Activated CD8-positive, alpha-beta T cell treated with anti-CD3 and anti-CD28 coated beads, Interleukin-2, amount 10 ng/mL, durations not matched to agents 7 days and 5 days (primary cell): ENCODE data around the gene PARP8. TPM values are rescaled to one million over a fixed set of nuclear protein-coding genes. Genes with fewer than 3 reads are reported as not detected.

ENCODE experiments used
- ATAC-seq: fragments of 150-1000 bp; cut with Tn5 transposase; one replicate; pipeline ENCODE4 v1.10.0; 2021; ENCODE audit warnings: moderate library complexity
- CTCF ChIA-PET: fragments of 350-600 bp; sonication (Branson Sonifier 250); formaldehyde crosslinking; loops from one replicate; lab custom pipeline; 2021; ENCODE audit warnings: antibody characterized with exemption; lab: Charles Lee
- POLR2A ChIA-PET: fragments of 350-600 bp; sonication (Branson Sonifier 250); formaldehyde crosslinking; loops from one replicate; lab custom pipeline; 2021; ENCODE audit warnings: antibody characterized with exemption; lab: Charles Lee
- DNase-seq: peaks from one replicate; pipeline ENCODE4 v3.0.0-alpha.2; 2020
- H3K27ac Mint-ChIP-seq: one replicate; pipeline ENCODE4 v1.8.0; 2021; ENCODE audit warnings: mild to moderate bottlenecking, mixed read lengths
- H3K27me3 Mint-ChIP-seq: one replicate; pipeline ENCODE4 v1.8.0; 2021; ENCODE audit warnings: low read depth, mixed read lengths
- H3K36me3 Mint-ChIP-seq: one replicate; pipeline ENCODE4 v1.8.0; 2021; ENCODE audit warnings: low read depth, mixed read lengths
- H3K4me1 Mint-ChIP-seq: one replicate; pipeline ENCODE4 v1.8.0; 2021; ENCODE audit warnings: low read depth, mixed read lengths
- H3K4me3 Mint-ChIP-seq: one replicate; pipeline ENCODE4 v1.8.0; 2021; ENCODE audit warnings: mild to moderate bottlenecking, mixed read lengths
- H3K9me3 Mint-ChIP-seq: one replicate; pipeline ENCODE4 v1.8.0; 2022; ENCODE audit warnings: mixed read lengths; ENCODE audit not compliant: insufficient read depth
- total RNA-seq, 2 experiments: library from RNA; stranded (reverse); gene quantifications; one replicate each; pipeline ENCODE4 v1.2.3, GENCODE V29; 2021

PARP8 gene
- total RNA-seq, 2 experiments from 2014 or later = 78.5 to 80.0 TPM

- Mint-ChIP-seq H3K36me3 (peaks cover 21% of the 10 kb centered on the region), H3K4me3 (peak overlapping the region; percentile 66), H3K27me3 (no peaks in the 10 kb centered on the region), H3K4me1 (peaks cover 70% of the 10 kb centered on the region), H3K9me3 (no peaks in the 10 kb centered on the region), H3K27ac (peak overlapping the region; percentile 83)
- DNase-seq = peak; percentile 81
- peak; percentile 98 for ATAC-seq
- CTCF ChIA-PET = interaction anchor here (1.0 to 2.2 kb wide), 3 partner anchors 32 to 270 kb away, joined by 3 to 6 read pairs (median 3); partner anchors contain the start of gene EMB
- POLR2A ChIA-PET = interaction anchor here (0.6 to 1.3 kb wide), 2 partner anchors 15 to 44 kb away, joined by 3 to 7 read pairs; no protein-coding TSS in a partner anchor
Measured at GRCh38 chr5:50711280-50711679, 44.8 kb downstream of the PARP8 start.

GRCh38 chr5:50712479-50712878 is 46.0 kb downstream of the PARP8 start:
- no peaks in the 10 kb centered on the region for H3K9me3 Mint-ChIP-seq
- peaks cover 75% of the 10 kb centered on the region for H3K4me1 Mint-ChIP-seq
- ATAC-seq = no peak
- H3K27me3 Mint-ChIP-seq = no peaks in the 10 kb centered on the region
- POLR2A ChIA-PET = no interaction called here
- CTCF ChIA-PET = no interaction called here
- peaks cover 27% of the 10 kb centered on the region for H3K36me3 Mint-ChIP-seq
- DNase-seq = no peak
- H3K4me3 Mint-ChIP-seq = no peak overlapping the region
- peak overlapping the region; percentile 64 for H3K27ac Mint-ChIP-seq

- DNase-seq (no peak), ATAC-seq (no peak)
- H3K4me1 Mint-ChIP-seq = peaks cover 74% of the 10 kb centered on the region
- no peaks in the 10 kb centered on the region for H3K27me3 Mint-ChIP-seq
- ChIA-PET CTCF (interaction anchor here (0.6 to 1.1 kb wide), 4 partner anchors 9 to 32 kb away, joined by 3 to 5 read pairs (median 4); no protein-coding TSS in a partner anchor), POLR2A (no interaction called here)
- peak overlapping the region; percentile 20 for H3K4me3 Mint-ChIP-seq
- H3K36me3 Mint-ChIP-seq = peaks cover 39% of the 10 kb centered on the region
- no peaks in the 10 kb centered on the region for H3K9me3 Mint-ChIP-seq
- H3K27ac Mint-ChIP-seq = peak overlapping the region; percentile 12
Measured at GRCh38 chr5:50715001-50715400, 48.6 kb downstream of the PARP8 start.

- ChIA-PET CTCF (interaction anchor here (1.0 to 1.4 kb wide), 2 partner anchors 26 to 274 kb away, joined by 3 read pairs; no protein-coding TSS in a partner anchor), POLR2A (no interaction called here)
- Mint-ChIP-seq H3K4me1 (peaks cover 74% of the 10 kb centered on the region), H3K9me3 (no peaks in the 10 kb centered on the region), H3K36me3 (peaks cover 44% of the 10 kb centered on the region), H3K4me3 (no peak overlapping the region), H3K27me3 (no peaks in the 10 kb centered on the region), H3K27ac (no peak overlapping the region)
- DNase-seq (no peak), ATAC-seq (no peak)
Measured at GRCh38 chr5:50716134-50716533, 49.7 kb downstream of the PARP8 start.

- ChIA-PET CTCF (interaction anchor here (1.4 kb wide), 1 partner anchor 28 kb away, joined by 3 read pairs; no protein-coding TSS in a partner anchor), POLR2A (no interaction called here)
- no peak for ATAC-seq
- Mint-ChIP-seq H3K27me3 (no peaks in the 10 kb centered on the region), H3K27ac (no peak overlapping the region), H3K4me3 (no peak overlapping the region), H3K9me3 (no peaks in the 10 kb centered on the region), H3K36me3 (peaks cover 46% of the 10 kb centered on the region), H3K4me1 (peaks cover 67% of the 10 kb centered on the region)
- DNase-seq = no peak
Measured at GRCh38 chr5:50717651-50718050, 51.2 kb downstream of the PARP8 start.

- Mint-ChIP-seq H3K4me3 (no peak overlapping the region), H3K4me1 (peaks cover 56% of the 10 kb centered on the region), H3K36me3 (peaks cover 37% of the 10 kb centered on the region), H3K9me3 (no peaks in the 10 kb centered on the region), H3K27me3 (no peaks in the 10 kb centered on the region), H3K27ac (no peak overlapping the region)
- CTCF ChIA-PET = interaction anchor here (1.3 kb wide), 1 partner anchor 25 kb away, joined by 4 read pairs; no protein-coding TSS in a partner anchor
- ATAC-seq (no peak), DNase-seq (no peak)
- POLR2A ChIA-PET = interaction anchor here (2.4 kb wide), 1 partner anchor 53 kb away, joined by 6 read pairs; the partner anchor contains the start of gene PARP8
Measured at GRCh38 chr5:50720061-50720710, 53.7 kb downstream of the PARP8 start.

GRCh38 chr5:50722223-50722622 is 55.8 kb downstream of the PARP8 start:
- no peak for DNase-seq
- Mint-ChIP-seq H3K27ac (no peak overlapping the region), H3K4me1 (peaks cover 62% of the 10 kb centered on the region), H3K27me3 (no peaks in the 10 kb centered on the region), H3K4me3 (no peak overlapping the region), H3K36me3 (peaks cover 31% of the 10 kb centered on the region), H3K9me3 (no peaks in the 10 kb centered on the region)
- CTCF ChIA-PET = interaction anchor here (1.2 to 1.6 kb wide), 3 partner anchors 15 to 131 kb away, joined by 3 read pairs; no protein-coding TSS in a partner anchor
- ATAC-seq = no peak
- POLR2A ChIA-PET = no interaction called here

- no peak for ATAC-seq
- H3K36me3 Mint-ChIP-seq = peaks cover 28% of the 10 kb centered on the region
- no peak for DNase-seq
- H3K4me1 Mint-ChIP-seq = peaks cover 56% of the 10 kb centered on the region
- CTCF ChIA-PET = interaction anchor here (0.8 to 1.0 kb wide), 3 partner anchors 10 to 28 kb away, joined by 3 to 5 read pairs (median 3); no protein-coding TSS in a partner anchor
- H3K27ac Mint-ChIP-seq = no peak overlapping the region
- no peaks in the 10 kb centered on the region for H3K27me3 Mint-ChIP-seq
- H3K9me3 Mint-ChIP-seq = no peaks in the 10 kb centered on the region
- POLR2A ChIA-PET = interaction anchor here (0.6 kb wide), 1 partner anchor 144 kb away, joined by 3 read pairs; no protein-coding TSS in a partner anchor
- no peak overlapping the region for H3K4me3 Mint-ChIP-seq
Measured at GRCh38 chr5:50724262-50724661, 57.8 kb downstream of the PARP8 start.

- CTCF ChIA-PET = interaction anchor here (1.3 to 1.6 kb wide), 2 partner anchors 15 to 285 kb away, joined by 3 to 5 read pairs; partner anchors contain the start of gene EMB
- no peak for DNase-seq
- POLR2A ChIA-PET = interaction anchor here (0.9 kb wide), 1 partner anchor 285 kb away, joined by 4 read pairs; the partner anchor contains the start of gene EMB
- Mint-ChIP-seq H3K4me1 (peaks cover 42% of the 10 kb centered on the region), H3K9me3 (peaks cover 9% of the 10 kb centered on the region), H3K27ac (no peak overlapping the region), H3K27me3 (no peaks in the 10 kb centered on the region), H3K36me3 (peaks cover 38% of the 10 kb centered on the region), H3K4me3 (no peak overlapping the region)
- ATAC-seq = peak; percentile 14
Measured at GRCh38 chr5:50725800-50726474, 59.5 kb downstream of the PARP8 start.

- Mint-ChIP-seq H3K36me3 (peaks cover 41% of the 10 kb centered on the region), H3K27me3 (no peaks in the 10 kb centered on the region), H3K4me1 (peaks cover 39% of the 10 kb centered on the region), H3K9me3 (peaks cover 15% of the 10 kb centered on the region), H3K4me3 (no peak overlapping the region), H3K27ac (peak overlapping the region; percentile 51)
- ChIA-PET POLR2A (interaction anchor here (0.9 kb wide), 1 partner anchor 286 kb away, joined by 4 read pairs; the partner anchor contains the start of gene EMB), CTCF (interaction anchor here (1.3 to 1.6 kb wide), 2 partner anchors 14 to 286 kb away, joined by 3 to 5 read pairs; partner anchors contain the start of gene EMB)
- no peak for DNase-seq
- ATAC-seq = peak; percentile 41
Measured at GRCh38 chr5:50726475-50727148, 60.2 kb downstream of the PARP8 start.

GRCh38 chr5:50727149-50727496 is 60.7 kb downstream of the PARP8 start:
- DNase-seq = peak; percentile 40
- H3K9me3 Mint-ChIP-seq = peaks cover 18% of the 10 kb centered on the region
- H3K27ac Mint-ChIP-seq = peak overlapping the region; percentile 51
- peaks cover 43% of the 10 kb centered on the region for H3K36me3 Mint-ChIP-seq
- no peaks in the 10 kb centered on the region for H3K27me3 Mint-ChIP-seq
- ATAC-seq = peak; percentile 65
- peaks cover 39% of the 10 kb centered on the region for H3K4me1 Mint-ChIP-seq
- POLR2A ChIA-PET = no interaction called here
- H3K4me3 Mint-ChIP-seq = peak overlapping the region; percentile 2
- CTCF ChIA-PET = interaction anchor here (1.3 kb wide), 1 partner anchor 14 kb away, joined by 3 read pairs; no protein-coding TSS in a partner anchor
